Activated CD4-positive, alpha-beta T cell treated with anti-CD3 and anti-CD28 coated beads, Interleukin-2, amount 50 U/mL, for 16 hours (primary cell): ENCODE measurements around the gene GRAP.
"Not testable (repeated sequence)": the region's sequence is repeated elsewhere in the genome, so short reads cannot be mapped to it uniquely, and the experiment has no call there.

Source experiments
- DNase-seq: peaks from one replicate; pipeline ENCODE4 v3.0.0-alpha.2; 2020

The GRAP gene

DNA sequence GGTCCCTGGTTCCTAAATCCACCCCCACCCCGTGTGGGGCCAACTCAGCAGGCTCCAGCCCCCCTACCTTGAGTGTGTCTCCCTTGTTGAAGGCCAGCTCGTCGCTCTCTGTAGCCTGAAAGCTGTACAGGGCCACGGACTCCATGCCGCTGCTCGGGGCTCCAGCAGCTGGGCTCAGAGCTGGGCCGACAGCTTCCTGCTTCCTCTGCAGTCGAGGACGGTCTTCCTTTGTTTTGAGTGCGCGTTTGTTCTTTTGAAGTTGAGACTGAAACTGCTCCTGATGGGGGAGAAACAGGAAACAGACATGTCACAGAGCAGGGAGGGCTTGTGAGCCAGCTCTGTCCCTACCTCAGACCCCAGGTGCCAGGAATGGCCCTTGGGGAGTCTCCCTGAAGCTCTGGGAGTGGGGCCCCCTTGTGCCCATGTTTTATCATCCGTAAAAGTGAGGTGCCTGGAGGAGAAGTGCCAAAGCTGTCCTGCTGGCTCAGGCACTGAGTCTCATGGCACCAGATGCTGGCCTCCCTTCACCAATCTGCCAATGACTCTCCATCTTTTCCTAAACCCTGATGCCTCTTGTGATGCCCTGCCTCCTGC lies at the start of gene GRAP:
Gene GRAP, minus strand, starts transcription at position 176 of the 594 bp plus-strand sequence. Its CDS starts 31 bp downstream, at position 145.
- not testable (repeated sequence) for DNase-seq

DNA sequence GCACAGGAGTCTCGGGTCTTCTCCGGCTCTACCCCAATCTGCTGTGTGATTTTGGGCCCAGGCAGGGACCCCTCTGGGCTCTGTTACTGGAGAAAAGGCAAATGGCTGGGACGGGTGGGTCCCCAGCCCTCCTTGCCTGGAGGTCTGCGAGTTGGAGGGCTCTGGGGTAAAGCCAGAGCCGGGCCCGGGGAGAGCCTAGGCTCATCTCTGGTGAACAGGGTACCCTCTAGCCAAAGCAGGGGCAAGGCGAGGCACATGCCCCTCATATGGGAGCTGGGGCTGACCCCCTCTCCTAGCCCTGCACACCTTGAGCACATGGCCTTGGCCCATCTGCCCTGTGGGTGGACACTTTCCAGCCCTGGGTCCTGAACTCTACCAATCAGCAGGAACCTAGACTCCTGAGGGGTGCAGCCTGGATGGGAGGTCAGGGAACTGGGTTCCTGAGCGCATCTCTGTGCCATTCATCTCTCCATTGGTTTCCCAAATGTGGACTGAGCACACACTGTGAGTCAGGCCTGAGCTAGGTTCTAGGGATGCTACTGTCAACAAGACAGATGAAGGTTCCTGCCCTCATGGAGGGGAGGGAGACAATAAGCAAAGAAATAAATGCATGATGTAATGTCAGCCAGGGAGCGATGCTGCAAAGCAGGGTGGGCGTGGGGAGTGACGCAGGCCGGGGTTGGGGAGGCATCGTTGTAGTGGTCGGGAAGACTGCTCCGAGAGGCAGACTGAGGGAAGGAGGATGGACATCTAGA lies 47.1 kb upstream of the GRAP start:
- DNase-seq = not testable (repeated sequence)

DNA sequence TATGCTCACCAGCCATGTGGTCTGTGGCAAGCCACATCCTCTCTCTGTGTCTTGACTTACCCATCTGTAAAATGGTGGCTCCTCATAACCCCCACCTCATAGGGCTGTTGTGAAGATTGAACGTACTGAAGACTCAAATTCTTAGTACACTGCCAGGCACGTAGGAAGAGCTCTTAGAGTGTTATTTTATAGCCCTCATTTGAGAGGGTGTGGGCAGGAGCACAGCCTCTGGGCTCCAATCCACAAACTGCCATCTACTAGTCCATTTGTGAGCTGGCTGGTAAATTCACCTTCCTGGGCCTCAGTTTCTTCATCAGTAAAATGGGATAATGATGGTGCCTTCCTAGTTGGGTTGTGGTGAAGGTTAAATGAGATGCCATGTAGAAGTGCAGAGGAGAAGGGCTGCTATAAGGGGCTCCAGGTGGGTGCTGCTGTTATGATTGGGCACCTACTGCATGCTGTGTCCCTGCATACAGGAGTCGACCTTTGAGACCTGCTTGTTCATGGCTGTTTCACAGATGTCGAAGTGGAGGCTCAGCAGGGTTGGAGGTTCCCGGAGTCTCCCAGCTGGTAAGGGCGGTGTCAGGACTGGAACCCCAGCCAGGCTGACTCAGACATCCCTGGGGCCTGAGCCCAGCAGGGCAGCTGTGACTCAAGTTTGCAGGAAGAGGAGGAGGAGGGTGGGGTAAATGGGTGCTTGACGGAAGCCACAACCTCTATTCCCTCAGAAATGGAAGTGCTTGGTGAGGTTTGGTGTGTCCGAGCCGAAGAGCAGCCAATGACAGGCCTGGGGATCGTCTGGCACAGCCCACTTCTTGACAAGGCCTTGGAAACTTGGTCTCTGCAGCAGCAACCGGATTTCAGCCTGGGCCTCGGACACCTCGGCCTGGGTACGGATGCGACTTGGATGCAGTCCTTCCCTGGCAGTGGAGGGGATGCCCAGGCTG lies 46.3 kb upstream of the GRAP start:
- not testable (repeated sequence) for DNase-seq

DNA sequence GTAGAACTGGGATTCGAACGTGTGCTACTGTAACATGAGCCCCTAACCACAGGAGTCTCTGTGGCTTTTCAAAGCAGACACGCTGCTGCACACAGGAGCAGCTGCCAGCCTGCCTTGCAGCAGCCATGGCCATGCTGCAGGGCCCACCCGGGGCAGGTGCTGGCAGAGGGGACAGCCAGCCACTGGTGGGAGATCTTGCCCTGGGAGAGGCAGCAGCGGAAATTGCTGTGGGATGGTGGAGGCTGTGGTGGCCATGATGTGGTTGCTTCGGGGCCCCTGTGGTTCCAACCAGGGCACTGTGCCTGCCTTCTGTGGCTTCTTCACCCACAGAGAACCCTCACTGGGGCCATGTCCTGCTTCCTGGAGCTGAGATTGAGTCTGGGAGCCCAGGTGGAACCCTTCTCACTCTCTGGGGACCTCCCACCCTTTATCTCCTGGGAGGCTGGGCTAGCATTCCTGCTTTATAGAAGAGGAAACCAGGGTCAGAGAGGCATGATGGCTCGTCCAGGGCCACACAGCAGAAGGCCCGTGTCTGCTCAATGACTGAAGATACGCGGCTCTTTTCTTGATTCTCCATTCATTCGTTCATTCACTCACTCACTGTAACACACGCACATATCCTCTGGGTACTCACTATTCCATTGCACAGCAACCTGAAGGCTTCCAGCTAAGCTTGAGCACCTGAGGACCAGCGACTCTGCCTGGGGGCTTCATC lies 43.5 kb upstream of the GRAP start:
- not testable (repeated sequence) for DNase-seq

DNA sequence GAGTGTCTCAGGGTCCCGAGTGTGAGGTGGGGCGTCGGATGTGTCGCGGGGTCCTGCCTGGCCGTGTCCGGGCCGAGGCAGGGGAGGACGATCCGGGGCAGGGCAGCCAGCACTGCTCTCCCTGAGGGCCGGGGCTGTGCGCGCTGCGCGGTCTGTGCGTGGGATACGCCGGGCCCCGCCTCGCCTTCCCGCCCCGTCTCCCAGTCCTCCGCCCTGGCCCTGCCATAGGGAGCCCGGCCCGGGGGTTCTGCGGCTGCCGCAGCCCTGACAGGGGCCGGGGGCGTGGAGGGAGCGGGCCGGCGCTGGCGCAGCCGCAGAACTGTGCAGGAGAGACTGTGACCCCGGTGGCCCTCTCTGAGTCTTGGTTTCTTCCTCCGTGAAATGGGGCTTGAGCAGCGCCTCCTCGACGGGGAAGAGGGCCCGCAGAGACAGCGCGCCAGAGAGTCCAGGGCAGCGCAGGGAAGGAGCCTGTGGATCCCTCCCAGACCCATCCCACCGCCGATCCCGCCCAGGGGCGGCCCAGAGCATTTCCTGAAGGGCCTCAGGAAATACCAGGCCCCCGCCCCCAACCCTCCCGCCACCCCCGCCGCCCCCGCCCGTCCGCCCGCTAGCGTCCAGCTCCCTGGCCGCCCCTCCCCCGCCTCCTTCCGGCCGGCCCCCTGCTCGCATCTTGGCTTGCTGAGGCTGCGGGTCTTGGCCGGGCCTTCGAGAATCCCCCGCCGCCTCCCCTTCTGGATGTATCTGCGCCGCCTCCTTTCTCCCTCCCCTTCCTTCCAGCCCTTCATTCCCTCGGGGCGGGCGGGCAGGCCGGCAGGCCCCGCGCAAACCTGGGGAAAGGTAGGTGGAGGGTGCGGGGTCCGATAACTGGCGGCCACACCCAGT lies 42.3 kb upstream of the GRAP start:
- not testable (repeated sequence) for DNase-seq

DNA sequence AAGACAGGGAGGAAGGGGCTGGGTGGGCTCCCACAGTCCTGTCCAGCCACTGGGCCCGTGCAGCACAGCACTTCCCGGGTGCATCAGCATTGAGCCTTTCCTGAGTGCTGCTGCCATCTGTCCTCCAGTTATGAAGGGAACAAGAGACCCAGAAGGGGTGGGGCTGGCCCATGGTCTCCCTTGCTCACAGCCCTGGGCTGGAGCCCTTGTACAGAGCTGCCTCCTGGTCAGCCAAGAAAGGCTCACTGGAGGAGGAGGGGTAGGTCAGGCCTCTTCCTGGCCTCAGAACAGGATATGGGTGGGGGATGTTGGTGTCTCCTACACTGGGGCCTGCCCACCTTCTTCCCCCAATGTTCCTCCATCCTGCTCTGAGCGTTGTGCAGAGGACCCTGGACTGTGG lies 30.6 kb upstream of the GRAP start:
- DNase-seq = not testable (repeated sequence)

DNA sequence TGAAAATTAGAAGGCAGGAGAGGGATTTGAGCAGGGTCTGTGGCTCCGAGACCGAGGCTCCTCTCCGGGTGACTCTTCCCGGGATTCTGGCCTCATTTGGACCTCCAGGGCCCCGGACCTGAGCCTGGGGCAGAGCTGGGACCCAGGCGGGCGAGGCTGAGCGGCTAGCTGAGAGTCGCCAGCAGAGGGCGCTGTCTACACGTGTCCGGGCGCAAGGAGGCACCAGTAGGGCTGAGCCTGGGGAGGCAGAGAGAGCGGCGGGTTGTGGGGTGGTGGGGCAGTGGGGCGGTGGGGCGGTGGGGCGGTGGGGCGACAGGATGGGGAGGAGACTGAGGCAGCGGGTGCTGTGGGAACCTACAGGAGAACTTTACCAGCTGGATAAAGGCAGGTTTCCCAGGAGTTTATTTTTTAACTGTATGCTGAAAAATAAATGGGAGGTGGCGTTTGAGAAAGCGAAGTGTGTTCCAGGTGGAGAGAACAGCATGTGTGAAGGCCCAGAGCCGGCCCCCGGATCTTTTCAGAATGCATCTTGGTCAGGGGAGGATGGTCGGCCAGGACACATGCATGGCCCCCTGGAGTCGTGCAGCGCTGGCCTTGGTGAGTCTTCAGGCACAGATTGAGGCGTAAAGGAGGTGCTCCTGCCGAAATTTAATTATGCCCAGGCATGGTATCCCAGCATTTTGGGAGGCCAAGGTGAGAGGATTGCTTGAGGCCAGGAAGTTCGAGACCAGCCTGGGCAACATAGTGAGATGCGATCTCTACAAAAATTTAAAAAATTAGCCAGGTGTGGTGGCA lies 29.8 kb upstream of the GRAP start:
- DNase-seq = peak; percentile 25

DNA sequence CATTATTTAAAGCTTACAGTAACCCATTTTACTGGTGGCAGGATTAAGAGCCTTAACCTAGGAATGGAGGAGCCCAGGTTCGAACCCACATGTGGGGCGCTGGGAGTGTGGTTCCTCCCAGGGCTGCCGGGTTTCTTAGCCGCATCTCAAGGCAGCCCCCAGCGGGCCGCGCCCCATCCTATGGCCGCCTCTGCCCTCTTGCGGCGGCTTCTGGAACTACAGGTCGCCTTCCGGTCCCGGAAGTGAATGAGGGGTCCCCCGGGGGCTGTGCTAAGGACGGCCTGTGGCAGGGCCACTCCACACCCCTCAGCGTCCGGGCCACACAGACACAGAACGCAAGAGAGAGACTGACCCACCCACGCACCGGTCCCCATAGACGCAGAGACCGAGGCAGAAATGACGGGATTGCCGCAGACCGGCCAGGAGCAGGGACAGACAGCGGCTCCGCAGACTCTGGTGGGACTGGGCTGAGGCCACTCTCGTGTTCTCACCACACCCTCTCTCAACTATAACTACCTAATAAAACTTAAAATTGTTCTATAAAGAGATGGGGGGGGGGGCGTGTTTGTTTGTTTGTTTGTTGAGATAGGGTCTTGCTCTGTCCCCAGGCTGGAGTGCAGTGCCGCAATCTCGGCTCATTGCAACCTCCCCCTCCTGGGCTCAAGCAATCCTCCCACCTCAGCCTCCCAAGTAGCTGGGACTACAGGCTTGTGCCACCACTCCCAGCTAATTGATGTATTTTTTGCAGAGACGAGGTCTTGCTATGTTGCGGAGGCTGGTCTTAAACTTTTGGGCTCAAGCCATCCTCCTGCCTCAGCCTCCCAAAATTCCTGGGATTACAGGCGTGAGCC lies 23.8 kb upstream of the GRAP start:
- DNase-seq = not testable (repeated sequence)

DNA sequence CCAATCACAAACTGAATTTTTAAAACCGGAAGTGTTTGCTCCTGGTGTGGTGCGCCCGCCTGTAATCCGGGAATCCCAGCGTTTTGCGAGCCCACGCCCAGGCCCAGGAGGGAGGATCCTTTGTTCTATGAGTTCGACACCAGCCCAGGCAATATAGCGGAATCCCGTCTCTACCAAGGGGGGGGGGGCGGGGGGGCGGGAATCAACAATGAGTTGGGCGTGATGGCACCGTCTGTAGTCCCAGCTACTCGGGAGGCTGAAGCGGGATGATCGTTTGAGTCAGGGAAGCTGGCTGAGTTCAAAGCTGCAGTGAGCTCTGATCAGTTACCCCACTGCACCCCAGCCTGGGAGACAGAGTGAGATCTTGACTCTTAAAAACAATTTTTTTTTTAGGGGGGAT lies 17.6 kb upstream of the GRAP start:
- DNase-seq = not testable (repeated sequence)

DNA sequence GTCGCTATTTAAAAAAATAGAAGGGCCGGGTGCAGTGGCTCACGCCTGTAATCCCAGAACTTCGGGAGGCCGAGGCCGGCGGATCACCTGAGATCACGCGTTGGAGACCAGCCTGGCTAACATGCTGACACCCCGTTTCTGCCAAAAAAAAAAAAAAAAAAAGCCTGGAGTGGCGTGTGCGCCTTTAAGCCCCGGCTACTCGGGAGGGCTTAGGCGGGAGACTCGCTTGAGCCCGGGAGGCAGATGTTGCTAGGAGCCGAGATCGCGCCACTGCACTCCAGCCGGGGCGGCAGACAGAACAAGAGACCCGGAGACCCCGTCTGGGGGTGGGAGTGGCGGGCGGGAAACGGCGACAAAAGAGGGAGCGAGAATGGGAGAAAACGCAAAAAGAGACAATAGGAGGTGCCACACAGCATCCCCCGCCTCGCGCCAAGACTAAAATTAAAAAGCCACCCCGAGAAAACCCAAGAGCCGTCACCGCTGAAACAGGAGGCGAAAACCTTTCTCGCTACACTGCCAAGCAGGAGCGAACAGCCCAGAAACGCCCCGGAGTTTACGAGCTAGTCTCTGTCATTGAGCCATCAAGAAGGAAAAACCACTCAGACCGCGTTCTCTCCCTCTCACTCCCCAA lies 16.7 kb upstream of the GRAP start:
- DNase-seq = peak; percentile 95

DNA sequence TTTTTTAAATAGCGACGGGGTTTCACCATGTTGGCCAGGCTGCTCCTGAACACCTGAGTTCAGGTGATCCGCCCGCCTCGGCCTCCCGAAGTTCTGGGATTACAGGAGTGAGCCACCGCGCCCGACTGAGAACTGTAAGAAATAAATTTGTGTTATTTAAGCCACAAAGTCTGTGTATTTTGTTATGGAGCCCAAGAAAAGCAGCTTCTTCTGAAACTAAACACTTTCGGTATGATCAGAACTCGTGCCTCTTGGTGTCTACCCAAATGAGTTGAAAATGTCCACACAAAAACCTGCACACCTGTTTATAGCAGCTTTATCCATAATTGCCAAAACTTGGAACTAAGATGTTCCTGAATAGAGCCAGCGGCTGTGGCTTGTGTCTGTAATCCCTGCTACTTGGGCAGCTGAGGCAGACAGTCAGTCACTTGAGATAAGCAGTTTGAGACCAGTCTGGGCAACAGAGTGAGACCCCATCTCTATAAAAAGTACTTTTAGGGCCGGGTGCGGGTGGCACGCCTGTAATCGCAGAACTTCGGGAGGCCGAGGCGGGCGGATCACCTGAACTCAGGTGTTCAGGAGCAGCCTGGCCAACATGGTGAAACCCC lies 16.1 kb upstream of the GRAP start:
- not testable (repeated sequence) for DNase-seq

DNA sequence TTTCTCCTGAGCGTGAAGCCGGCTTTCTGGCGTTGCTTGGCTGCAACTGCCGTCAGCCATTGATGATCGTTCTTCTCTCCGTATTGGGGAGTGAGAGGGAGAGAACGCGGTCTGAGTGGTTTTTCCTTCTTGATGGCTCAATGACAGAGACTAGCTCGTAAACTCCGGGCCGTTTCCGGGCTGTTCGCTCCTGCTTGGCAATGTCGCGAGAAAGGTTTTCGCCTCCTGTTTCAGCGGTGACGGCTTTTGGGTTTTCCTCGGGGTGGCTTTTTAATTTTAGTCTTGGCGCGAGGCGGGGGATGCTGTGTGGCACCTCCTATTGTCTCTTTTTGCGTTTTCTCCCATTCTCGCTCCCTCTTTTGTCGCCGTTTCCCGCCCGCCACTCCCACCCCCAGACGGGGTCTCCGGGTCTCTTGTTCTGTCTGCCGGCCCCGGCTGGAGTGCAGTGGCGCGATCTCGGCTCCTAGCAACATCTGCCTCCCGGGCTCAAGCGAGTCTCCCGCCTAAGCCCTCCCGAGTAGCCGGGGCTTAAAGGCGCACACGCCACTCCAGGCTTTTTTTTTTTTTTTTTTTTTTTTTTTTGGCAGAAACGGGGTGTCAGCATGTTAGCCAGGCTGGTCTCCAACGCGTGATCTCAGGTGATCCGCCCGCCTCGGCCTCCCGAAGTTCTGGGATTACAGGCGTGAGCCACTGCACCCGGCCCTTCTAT lies 15.4 kb upstream of the GRAP start:
- peak; percentile 78 for DNase-seq

DNA sequence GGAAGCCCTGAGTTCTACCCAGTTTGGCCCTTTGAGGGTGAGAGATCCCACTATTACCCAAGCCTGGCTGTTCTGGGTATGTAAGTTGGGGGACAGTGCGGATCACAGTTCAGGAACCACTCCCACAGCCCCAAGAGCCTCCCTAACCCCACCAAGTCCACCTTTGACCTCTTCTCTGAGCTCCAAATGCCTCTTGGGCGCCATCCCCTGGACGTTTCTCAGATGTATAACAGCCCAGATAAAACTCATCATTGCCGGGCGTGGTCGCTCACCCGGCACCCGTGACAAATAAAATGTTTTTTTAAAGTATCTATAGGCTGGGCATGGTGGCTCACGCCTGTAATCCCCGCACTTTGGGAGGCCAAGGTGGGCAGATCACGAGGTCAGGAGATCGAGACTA lies 8.7 kb upstream of the GRAP start:
- DNase-seq = not testable (repeated sequence)

DNA sequence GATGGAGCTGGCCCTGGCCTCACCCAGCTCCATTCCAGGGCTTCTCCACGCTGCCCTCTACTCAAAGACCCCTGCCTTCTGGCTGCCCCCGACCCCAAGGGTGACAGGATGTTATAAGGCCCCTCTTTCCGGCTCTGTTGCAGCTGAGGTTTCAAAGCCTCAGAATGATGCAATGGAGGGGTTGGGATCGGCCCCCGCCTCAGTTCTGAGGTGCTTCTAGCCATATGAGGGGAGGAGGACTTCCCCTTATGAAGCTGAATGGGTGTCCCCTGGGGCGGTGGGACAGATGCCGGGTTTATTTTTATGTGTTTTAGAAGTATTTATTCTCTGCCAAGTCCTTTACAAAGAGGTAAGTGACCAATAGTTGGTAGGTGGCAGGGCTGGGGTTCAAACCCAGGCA lies 2.1 kb upstream of the GRAP start:
- DNase-seq = not testable (repeated sequence)

DNA sequence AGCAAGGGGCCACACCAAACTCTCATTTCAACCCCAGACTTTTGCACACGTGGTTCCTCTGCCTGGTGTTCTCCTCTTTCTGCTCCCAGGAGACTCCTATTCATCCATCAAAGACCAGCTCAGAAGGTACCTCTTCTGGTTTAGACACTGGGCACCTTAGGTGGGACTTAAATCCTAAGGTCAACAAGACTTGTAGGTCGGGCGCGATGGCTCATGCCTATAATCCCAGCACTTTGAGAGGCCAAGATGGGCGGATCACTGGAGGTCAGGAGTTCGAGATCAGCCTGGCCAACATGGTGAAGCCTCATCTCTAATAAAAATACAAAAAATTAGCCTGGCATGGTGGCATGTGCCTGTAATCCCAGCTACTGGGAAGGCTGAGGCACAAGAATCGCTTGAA lies 753 bp upstream of the GRAP start:
- DNase-seq = not testable (repeated sequence)

DNA sequence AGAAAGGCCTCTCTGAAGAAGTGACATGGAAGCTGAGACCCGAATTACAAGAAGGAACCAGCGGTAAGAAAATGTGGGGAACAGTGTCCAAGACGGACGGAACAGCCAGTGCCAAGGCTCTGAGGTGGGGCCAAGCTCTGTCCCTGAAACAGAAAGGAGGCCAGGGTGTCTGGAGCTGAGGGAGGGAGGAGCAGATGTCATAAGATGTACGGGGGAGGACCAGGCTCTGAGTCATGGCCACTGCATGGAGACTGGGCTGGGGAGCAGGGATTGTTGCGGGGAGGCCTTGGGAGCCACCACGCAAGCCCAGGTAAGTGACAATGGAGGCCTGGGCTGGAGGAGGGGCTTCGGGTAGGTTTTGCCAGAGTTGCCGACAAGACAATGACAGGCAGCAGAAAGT lies 2.1 kb downstream of the GRAP start:
- not testable (repeated sequence) for DNase-seq

DNA sequence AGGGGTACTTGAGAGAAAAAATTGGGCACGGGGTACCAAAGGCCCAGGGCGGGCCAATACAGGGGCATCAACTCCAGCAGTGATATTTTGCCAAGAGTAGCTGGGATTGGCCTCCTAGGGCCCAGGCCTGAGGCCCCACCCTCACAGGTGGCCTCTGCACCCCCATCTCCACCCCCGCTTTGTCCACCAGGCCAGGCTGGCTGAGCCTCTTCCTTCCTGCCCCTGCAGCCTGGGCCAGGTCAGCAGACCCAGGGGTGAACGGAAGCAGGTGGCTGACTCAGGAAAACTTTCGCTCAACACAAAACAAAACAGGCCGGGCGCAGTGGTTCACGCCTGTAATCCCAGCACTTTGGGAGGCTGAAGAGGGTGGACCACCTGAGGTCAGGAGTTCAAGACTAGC lies 3.7 kb downstream of the GRAP start:
- not testable (repeated sequence) for DNase-seq

DNA sequence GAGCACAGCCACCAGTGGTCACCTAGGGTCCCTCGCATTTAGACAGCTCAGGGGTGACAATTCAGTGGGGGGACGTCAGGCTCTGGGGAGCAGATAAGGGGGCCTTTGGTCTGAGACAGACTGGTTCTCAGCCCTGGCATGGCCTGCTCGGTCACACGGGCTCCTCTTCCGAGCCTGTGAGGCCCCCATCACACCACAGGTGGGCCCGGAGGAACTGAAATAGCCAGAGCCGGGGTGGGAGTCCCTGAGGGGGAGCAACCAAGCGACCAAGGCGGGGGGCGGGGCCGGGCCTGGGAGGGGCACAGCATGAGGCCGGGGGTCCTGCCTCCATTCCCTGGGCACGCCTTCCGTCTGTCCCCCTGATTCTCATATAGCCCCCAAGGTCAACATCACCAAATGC lies 4.4 kb downstream of the GRAP start:
- not testable (repeated sequence) for DNase-seq
